Tongue (tissue), 2 donors: Measurements from ENCODE around the gene HECTD3. TPM values are rescaled to one million over a fixed set of nuclear protein-coding genes. Genes with fewer than 3 reads are reported as not detected.
"Not testable (repeated sequence)": the region's sequence is repeated elsewhere in the genome, so short reads cannot be mapped to it uniquely, and the experiment has no call there.

ENCODE experiments used
- DNase-seq: peaks from one replicate; pipeline ENCODE4 v3.0.0-alpha.2; 2015
- total RNA-seq: library from RNA; depleted of rRNA; stranded (reverse); fragments of >200 nt; gene quantifications from one replicate; pipeline ENCODE4 v1.2.3, GENCODE V29; 2014

The HECTD3 gene
- total RNA-seq, 1 donor from 2014 or later: 19.6 TPM

GRCh38 chr1:44985747-44986359 is 25.3 kb downstream of the HECTD3 start:
- no peak for DNase-seq

- DNase-seq: not testable (repeated sequence)
These were observed 33.8 kb downstream of the HECTD3 start for GRCh38 chr1:44977372-44977771.

GRCh38 chr1:44976252-44976651 is 34.9 kb downstream of the HECTD3 start:
- DNase-seq: no peak

- DNase-seq: no peak
These were observed 37.5 kb downstream of the HECTD3 start for GRCh38 chr1:44973645-44974044.

- DNase-seq: no peak
These were observed 40.8 kb downstream of the HECTD3 start for GRCh38 chr1:44970317-44970716.

DNA sequence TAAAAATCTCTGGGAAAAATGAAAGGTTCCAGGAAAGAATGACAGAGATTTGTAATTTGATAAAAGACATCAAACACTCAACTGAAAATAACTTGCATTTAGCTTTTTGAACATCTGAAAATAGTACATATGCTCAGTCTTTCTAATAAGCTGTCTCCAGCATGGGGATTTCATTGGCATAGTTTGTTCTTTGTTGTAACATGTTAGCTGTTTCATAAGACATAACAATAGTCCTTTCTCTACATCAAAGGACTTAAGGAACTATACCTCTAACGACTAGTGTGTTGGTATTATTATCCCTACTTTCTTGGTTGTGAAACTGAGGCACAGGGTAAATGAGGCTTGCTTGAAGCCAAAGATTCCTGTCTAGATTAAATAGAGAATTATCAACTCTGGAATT is 46.7 kb downstream of the HECTD3 start:
- DNase-seq: no peak

DNA sequence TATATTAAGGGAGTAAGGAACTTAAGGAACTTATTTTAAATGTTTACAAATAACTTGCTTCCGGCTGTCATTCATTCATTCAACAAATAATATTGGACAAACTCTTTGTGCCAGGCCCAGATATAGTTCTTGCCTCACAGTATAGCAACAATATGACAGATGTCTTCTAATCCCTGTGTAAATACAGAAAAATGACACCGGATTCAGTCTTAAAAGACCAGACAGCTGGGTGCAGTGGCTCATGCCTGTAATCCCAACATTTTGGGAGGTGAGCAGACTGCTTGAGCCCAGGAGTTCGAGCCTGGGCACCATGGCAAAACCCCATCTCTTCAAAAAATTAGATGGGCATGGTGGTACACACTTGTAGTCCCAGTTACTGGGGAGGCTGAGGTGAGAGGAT is 48.4 kb downstream of the HECTD3 start:
- DNase-seq: peak; percentile 38

DNA sequence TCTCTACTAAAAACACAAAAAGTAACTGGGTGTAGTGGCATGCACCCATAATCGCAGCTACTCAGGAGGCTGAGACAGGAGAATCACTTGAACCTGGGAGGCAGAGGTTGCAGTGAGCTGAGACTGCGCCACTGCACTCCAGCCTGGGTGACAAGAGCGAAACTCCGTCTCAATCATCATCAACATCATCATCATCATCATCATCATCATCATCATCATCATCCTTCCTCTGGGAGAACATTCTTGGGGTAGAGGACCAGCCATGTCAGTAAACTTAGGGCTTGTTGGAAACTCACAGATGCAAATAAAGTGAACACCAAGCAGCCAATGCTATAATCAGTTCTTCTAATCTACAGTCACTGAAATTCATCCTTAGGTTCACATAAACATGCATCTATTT is 49.1 kb downstream of the HECTD3 start:
- not testable (repeated sequence) for DNase-seq

- not testable (repeated sequence) for DNase-seq
These were observed 53.6 kb downstream of the HECTD3 start for GRCh38 chr1:44957566-44957965.

GRCh38 chr1:44956077-44956476 is 55.0 kb downstream of the HECTD3 start:
- not testable (repeated sequence) for DNase-seq

Other genes starting within 250 kb of the HECTD3 start
- 2,206 TPM for gene RPS8, start 235.8 kb downstream of the HECTD3 start, total RNA-seq
- gene BEST4, start 223.2 kb downstream of the HECTD3 start, total RNA-seq: 0.21 TPM
- 10.8 TPM for gene PLK3, start 210.9 kb downstream of the HECTD3 start, total RNA-seq
- not detected for gene DYNLT4, start 204.0 kb downstream of the HECTD3 start, total RNA-seq
- gene BTBD19, start 202.8 kb downstream of the HECTD3 start, total RNA-seq: 5.0 TPM
- 4.9 TPM for gene PTCH2, start 168.1 kb downstream of the HECTD3 start, total RNA-seq
- gene EIF2B3, start 24.7 kb downstream of the HECTD3 start, total RNA-seq: 31.5 TPM
- 62.3 TPM for gene UROD, start 930 bp upstream of the HECTD3 start, total RNA-seq
- gene ZSWIM5, start 195.3 kb upstream of the HECTD3 start, total RNA-seq: 1.4 TPM